Measurements from ENCODE around the gene CHIC1.
"Not testable (repeated sequence)": the region's sequence is repeated elsewhere in the genome, so short reads cannot be mapped to it uniquely, and the experiment has no call there.

DNA sequence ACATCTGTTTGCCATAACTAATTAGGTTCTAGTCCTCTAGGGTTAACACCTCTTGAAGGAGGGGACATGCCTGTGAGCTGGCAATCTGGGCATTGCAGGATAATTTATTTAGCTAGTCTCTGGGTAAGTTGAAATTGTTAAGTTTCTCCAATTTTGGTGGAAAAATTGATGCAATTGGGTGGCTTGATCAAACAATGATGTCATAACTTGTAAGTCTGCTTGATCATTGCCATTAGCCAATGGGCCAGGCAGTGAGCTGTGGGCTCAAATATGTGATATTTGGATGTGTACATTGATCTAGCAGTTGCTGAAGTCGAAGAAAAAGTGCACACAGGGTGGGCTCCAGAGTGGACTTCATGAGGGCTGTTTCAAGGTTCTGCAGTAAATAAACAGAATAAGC, 98.3 kb downstream of the CHIC1 start:
- TF ChIP-seq EZH2 (IDR thresholded peaks at IDR 0.05; ENCODE audit: low read depth) = not testable (repeated sequence)
- TF ChIP-seq, protein P1, sequence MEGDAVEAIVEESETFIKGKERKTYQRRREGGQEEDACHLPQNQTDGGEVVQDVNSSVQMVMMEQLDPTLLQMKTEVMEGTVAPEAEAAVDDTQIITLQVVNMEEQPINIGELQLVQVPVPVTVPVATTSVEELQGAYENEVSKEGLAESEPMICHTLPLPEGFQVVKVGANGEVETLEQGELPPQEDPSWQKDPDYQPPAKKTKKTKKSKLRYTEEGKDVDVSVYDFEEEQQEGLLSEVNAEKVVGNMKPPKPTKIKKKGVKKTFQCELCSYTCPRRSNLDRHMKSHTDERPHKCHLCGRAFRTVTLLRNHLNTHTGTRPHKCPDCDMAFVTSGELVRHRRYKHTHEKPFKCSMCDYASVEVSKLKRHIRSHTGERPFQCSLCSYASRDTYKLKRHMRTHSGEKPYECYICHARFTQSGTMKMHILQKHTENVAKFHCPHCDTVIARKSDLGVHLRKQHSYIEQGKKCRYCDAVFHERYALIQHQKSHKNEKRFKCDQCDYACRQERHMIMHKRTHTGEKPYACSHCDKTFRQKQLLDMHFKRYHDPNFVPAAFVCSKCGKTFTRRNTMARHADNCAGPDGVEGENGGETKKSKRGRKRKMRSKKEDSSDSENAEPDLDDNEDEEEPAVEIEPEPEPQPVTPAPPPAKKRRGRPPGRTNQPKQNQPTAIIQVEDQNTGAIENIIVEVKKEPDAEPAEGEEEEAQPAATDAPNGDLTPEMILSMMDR (conservative IDR thresholded peaks at IDR 0.05) = not testable (repeated sequence)

Data from PC-9 (cell line).